ENCODE results near the gene RNF26. TPM values are rescaled to one million over a fixed set of nuclear protein-coding genes. Genes with fewer than 3 reads are reported as not detected.
A peak's percentile ranks its signal among the peaks of the same experiment; 100 is the strongest.

RNF26 gene
- total RNA-seq, 1 experiment from 2014 or later: 69.0 TPM

DNA sequence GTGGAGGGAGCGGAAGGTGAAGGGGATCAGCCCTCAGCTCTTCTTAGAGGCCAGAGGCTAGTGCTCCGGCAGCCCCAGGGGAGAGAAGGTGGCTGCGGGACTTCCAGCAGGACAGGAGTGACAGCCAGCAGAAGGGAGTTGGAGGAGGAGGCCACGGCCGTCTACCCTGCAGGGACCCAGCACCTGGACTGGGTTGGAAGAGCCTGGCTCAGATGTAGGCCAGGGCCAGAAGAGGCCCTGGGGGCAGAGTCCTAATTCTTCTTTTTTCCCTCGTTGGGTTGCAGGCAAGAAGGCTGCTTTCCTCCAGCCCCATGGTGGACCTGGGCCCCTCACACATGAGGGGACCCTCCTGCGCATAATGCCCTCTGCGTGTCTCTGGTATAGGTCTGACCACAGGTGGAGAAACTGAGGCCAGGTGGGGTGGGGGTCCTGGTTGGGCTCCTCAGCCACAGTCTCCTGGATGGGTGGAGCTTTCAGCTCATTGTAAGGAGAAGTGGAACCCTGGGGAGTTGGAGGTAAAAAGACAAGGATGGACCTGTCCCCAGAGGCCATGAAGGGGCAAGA, 15.1 kb upstream of the RNF26 start:
- ChIA-PET CTCF (interaction anchor here (0.5 to 1.1 kb wide), 6 partner anchors 9 to 155 kb away, joined by 3 to 12 read pairs (median 4); no protein-coding TSS in a partner anchor), POLR2A (interaction anchor here (1.7 kb wide), 1 partner anchor 19 kb away, joined by 4 read pairs; no protein-coding TSS in a partner anchor)
- ATAC-seq (0 out of 2 replicates have a peak, but pooled peaks have one; percentile 1), DNase-seq (ENCODE audit: low read depth, low spot score) (no peak)
- intact Hi-C loops (cut with micrococcal nuclease; ENCODE audit: unreplicated experiment): no loop called here
- Histone ChIP-seq H3K27ac (ENCODE audit: low read length) (peak overlapping the region; percentile 78), H3K27me3 (ENCODE audit: control insufficient read depth, insufficient read depth, low read length) (no peaks in the 10 kb centered on the region), H3K9me3 (ENCODE audit: control insufficient read depth, insufficient read depth, low read depth, low read length) (no peaks in the 10 kb centered on the region), H3K4me3 (ENCODE audit: low read depth in 2 of 2, low read length in 2 of 2) (0 out of 4 replicates have a peak overlapping the region, but pooled peaks of 1 of the 2 experiments have one; percentile 9), H3K36me3 (ENCODE audit: control insufficient read depth, insufficient read depth, low read length) (no peaks in the 10 kb centered on the region), H3K4me1 (ENCODE audit: control insufficient read depth, insufficient read depth, low read length) (peaks cover 55% of the 10 kb centered on the region)
- TF ChIP-seq, protein P1, sequence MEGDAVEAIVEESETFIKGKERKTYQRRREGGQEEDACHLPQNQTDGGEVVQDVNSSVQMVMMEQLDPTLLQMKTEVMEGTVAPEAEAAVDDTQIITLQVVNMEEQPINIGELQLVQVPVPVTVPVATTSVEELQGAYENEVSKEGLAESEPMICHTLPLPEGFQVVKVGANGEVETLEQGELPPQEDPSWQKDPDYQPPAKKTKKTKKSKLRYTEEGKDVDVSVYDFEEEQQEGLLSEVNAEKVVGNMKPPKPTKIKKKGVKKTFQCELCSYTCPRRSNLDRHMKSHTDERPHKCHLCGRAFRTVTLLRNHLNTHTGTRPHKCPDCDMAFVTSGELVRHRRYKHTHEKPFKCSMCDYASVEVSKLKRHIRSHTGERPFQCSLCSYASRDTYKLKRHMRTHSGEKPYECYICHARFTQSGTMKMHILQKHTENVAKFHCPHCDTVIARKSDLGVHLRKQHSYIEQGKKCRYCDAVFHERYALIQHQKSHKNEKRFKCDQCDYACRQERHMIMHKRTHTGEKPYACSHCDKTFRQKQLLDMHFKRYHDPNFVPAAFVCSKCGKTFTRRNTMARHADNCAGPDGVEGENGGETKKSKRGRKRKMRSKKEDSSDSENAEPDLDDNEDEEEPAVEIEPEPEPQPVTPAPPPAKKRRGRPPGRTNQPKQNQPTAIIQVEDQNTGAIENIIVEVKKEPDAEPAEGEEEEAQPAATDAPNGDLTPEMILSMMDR (IDR thresholded peaks at IDR 0.05): no peak
- no peak for TF ChIP-seq TCF7L2 (IDR thresholded peaks at IDR 0.05; ENCODE audit: low read depth, low read length)
- TF ChIP-seq, protein P2, sequence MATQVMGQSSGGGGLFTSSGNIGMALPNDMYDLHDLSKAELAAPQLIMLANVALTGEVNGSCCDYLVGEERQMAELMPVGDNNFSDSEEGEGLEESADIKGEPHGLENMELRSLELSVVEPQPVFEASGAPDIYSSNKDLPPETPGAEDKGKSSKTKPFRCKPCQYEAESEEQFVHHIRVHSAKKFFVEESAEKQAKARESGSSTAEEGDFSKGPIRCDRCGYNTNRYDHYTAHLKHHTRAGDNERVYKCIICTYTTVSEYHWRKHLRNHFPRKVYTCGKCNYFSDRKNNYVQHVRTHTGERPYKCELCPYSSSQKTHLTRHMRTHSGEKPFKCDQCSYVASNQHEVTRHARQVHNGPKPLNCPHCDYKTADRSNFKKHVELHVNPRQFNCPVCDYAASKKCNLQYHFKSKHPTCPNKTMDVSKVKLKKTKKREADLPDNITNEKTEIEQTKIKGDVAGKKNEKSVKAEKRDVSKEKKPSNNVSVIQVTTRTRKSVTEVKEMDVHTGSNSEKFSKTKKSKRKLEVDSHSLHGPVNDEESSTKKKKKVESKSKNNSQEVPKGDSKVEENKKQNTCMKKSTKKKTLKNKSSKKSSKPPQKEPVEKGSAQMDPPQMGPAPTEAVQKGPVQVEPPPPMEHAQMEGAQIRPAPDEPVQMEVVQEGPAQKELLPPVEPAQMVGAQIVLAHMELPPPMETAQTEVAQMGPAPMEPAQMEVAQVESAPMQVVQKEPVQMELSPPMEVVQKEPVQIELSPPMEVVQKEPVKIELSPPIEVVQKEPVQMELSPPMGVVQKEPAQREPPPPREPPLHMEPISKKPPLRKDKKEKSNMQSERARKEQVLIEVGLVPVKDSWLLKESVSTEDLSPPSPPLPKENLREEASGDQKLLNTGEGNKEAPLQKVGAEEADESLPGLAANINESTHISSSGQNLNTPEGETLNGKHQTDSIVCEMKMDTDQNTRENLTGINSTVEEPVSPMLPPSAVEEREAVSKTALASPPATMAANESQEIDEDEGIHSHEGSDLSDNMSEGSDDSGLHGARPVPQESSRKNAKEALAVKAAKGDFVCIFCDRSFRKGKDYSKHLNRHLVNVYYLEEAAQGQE (IDR thresholded peaks at IDR 0.05; ENCODE audit: insufficient read depth in 1 of 2, low read depth in 2 of 2, low read length in 1 of 2): no peak
- TF ChIP-seq SIN3A (IDR thresholded peaks at IDR 0.05; ENCODE audit: borderline replicate concordance, insufficient read depth, low read depth, low read length): no peak
- TF ChIP-seq POLR2AphosphoS5 (IDR thresholded peaks at IDR 0.05; ENCODE audit: low read depth, low read length): no peak
- no TSS peak for BruUV-seq (replicated peaks)
- in situ Hi-C loops (cut with HindIII; ENCODE audit: low pct_unique_long_range_greater_than_20kb, low sequenced_read_pairs): no loop called here

DNA sequence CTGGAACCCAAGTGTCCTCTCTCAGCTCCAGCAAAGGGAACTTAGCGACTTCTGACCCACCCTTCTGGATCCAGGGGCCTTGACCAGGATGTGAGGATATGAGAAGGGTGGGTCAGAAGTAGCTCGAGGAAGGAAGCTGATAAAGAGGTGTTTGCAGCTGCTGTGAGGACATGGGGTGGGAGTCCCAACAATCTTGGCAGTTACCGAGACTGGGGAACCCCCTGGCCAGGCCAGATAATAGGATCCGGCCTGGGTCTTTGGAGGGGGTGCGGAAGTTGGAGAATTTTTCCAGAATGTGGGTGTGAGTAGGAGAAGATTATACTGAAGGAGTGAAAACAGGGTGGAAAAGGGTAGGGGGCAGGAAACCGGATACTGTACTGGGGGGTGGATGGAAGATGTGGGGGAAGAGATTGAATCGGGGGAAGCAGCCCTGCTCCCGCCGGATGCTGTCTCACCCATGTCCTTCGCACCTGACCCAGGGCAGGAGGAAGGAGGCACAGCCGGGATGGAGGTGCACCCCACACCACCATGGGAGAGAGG, 14.6 kb upstream of the RNF26 start:
- Histone ChIP-seq H3K4me3 (ENCODE audit: low read depth in 2 of 2, low read length in 2 of 2) (no peak overlapping the region), H3K27ac (ENCODE audit: low read length) (peak overlapping the region; percentile 78), H3K4me1 (ENCODE audit: control insufficient read depth, insufficient read depth, low read length) (peaks cover 55% of the 10 kb centered on the region), H3K27me3 (ENCODE audit: control insufficient read depth, insufficient read depth, low read length) (no peaks in the 10 kb centered on the region), H3K9me3 (ENCODE audit: control insufficient read depth, insufficient read depth, low read depth, low read length) (no peaks in the 10 kb centered on the region), H3K36me3 (ENCODE audit: control insufficient read depth, insufficient read depth, low read length) (no peaks in the 10 kb centered on the region)
- ChIA-PET POLR2A (interaction anchor here (1.7 kb wide), 1 partner anchor 18 kb away, joined by 4 read pairs; no protein-coding TSS in a partner anchor), CTCF (interaction anchor here (0.6 to 1.0 kb wide), 2 partner anchors 9 to 19 kb away, joined by 3 to 12 read pairs; no protein-coding TSS in a partner anchor)
- ATAC-seq (no peak), DNase-seq (ENCODE audit: low read depth, low spot score) (no peak)
- no TSS peak for BruUV-seq (replicated peaks)
- intact Hi-C loops (cut with micrococcal nuclease; ENCODE audit: unreplicated experiment): loop anchor here (5.0 kb wide), 1 partner anchor 172 kb away; the partner anchor contains the start of gene ABCG4
- in situ Hi-C loops (cut with HindIII; ENCODE audit: low pct_unique_long_range_greater_than_20kb, low sequenced_read_pairs): no loop called here
- TF ChIP-seq, protein P2 (IDR thresholded peaks at IDR 0.05; ENCODE audit: insufficient read depth in 1 of 2, low read depth in 2 of 2, low read length in 1 of 2): no peak
- TF ChIP-seq TCF7L2 (IDR thresholded peaks at IDR 0.05; ENCODE audit: low read depth, low read length) (no peak), POLR2AphosphoS5 (IDR thresholded peaks at IDR 0.05; ENCODE audit: low read depth, low read length) (no peak), SIN3A (IDR thresholded peaks at IDR 0.05; ENCODE audit: borderline replicate concordance, insufficient read depth, low read depth, low read length) (no peak)

Data from Panc1 (cell line).